ENCODE results near the gene COX20. TPM values are rescaled to one million over a fixed set of nuclear protein-coding genes. Genes with fewer than 3 reads are reported as not detected.

Gene COX20
- total and polyA plus RNA-seq, 2 donors (not counting 3 experiments of a cell fraction or from before 2014, with no cell fraction given): 17.1 to 30.2 TPM

DNA sequence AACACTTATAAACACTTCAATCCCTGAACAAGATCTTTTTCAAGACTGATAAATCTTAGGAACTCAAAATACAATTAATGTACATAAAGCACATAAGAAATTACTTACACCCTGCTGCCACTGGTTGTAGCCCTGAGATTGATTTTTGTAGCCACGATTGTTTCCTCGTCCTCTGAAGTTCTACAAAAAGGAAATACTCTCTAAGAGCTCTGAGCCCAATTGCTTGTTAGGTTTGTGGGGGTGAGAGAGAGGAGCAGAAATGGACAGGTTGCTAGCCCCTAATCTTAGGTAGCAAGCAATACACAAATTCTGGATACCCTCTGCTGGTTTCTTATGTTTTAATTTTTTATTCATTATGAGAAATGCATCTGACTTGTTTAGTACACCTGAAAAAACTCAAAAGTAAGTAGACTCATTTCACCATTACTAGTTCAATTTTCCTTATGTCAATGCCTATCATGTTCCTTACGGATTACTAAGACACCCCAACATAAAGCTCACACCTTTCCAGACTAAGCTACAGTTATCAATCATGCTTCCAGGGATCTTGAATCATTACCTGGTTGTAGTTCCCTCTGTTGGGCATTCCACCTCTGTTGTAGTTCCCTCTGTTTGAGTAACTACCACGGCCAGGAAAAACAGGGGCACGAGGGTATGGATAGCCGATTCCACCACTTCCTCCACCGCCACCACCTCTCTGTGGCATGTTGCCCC, 19.6 kb downstream of the COX20 start:
- ChIA-PET CTCF (interaction anchor here (1.3 to 2.2 kb wide), 3 partner anchors 8 to 187 kb away, joined by 3 to 9 read pairs (median 4); no protein-coding TSS in a partner anchor), POLR2A (no interaction called here)
- no peak for FAIRE-seq

More for the DNA sequence above, 19.6 kb downstream of the COX20 start:
- no TSS peak for BruUV-seq (replicated peaks)
- peaks cover 86% of the 10 kb centered on the region for H3K79me2 ChIP-seq (ENCODE audit: control insufficient read depth, insufficient read depth, low read length)
- H3K4me3 ChIP-seq (replicated peaks in 1 of 3; ENCODE audit: insufficient read depth in 1 of 3, low read depth in 1 of 3, low read length in 3 of 3): no peak overlapping the region
- H3K9me1 ChIP-seq (replicated peaks; ENCODE audit: control insufficient read depth, extremely low read depth, insufficient read depth, low read length): no peaks in the 10 kb centered on the region
- peaks cover 15% of the 10 kb centered on the region for H4K20me1 ChIP-seq (replicated peaks; ENCODE audit: control insufficient read depth, extremely low read depth, insufficient read depth, low read length)
- no peak for DNase-seq (ENCODE audit: low read depth, low spot score)
- dilution Hi-C loops (cut with MboI; ENCODE audit: extremely low pct_ligation_motif_present, low sequenced_read_pairs) (no loop called here), intact Hi-C loops (cut with micrococcal nuclease) (loop anchor here (1.0 kb wide), 1 partner anchor 7 kb away; no protein-coding TSS in a partner anchor)
- no peak overlapping the region for H3K27ac ChIP-seq (ENCODE audit: insufficient read depth, low read depth, low read length)
- no peaks in the 10 kb centered on the region for H3K9me3 ChIP-seq (replicated peaks; ENCODE audit: control insufficient read depth, insufficient read depth, low read length)
- no peak overlapping the region for H3K4me2 ChIP-seq (ENCODE audit: insufficient read depth, low read length)
- no peak overlapping the region for H3K9ac ChIP-seq (replicated peaks; ENCODE audit: extremely low read depth, insufficient read depth, low read length)
- no peak overlapping the region for H2AFZ ChIP-seq (ENCODE audit: low read depth, low read length)
- peaks cover 19 to 61% of the 10 kb centered on the region in 2 experiments for H3K36me3 ChIP-seq (ENCODE audit: control insufficient read depth in 2 of 2, extremely low read depth in 1 of 2, insufficient read depth in 2 of 2, low read length in 2 of 2)
- TF ChIP-seq MAX (IDR thresholded peaks at IDR 0.05; ENCODE audit: insufficient read depth, insufficient read length) (no peak), MYC (IDR thresholded peaks at IDR 0.05; ENCODE audit: low read depth, low read length) (no peak), CTCF (IDR thresholded peaks at IDR 0.05; ENCODE audit: extremely low read depth in 1 of 2, insufficient read depth in 1 of 2, low read depth in 1 of 2, low read length in 2 of 2) (no peak), FOS (IDR thresholded peaks at IDR 0.05; ENCODE audit: borderline replicate concordance, insufficient read depth, low read length) (no peak), POLR2A (IDR thresholded peaks at IDR 0.05; ENCODE audit: low read depth, low read length) (no peak), POLR2AphosphoS5 (IDR thresholded peaks at IDR 0.05; ENCODE audit: insufficient read depth, low read depth, low read length) (no peak), GATA2 (IDR thresholded peaks at IDR 0.05; ENCODE audit: insufficient read depth, insufficient read length, low read depth, low read length) (no peak), EZH2 (IDR thresholded peaks at IDR 0.05; ENCODE audit: borderline replicate concordance, low read depth, low read length, severe bottlenecking) (no peak), JUN (IDR thresholded peaks at IDR 0.05; ENCODE audit: borderline replicate concordance, insufficient read depth, insufficient read length, low read depth) (no peak)
- H3K4me1 ChIP-seq (ENCODE audit: control insufficient read depth, extremely low read depth, insufficient read depth, low read length): peaks cover 6% of the 10 kb centered on the region
- H3K27me3 ChIP-seq (ENCODE audit: control insufficient read depth in 2 of 2, insufficient read depth in 2 of 2, low read length in 2 of 2): no peaks in the 10 kb centered on the region
